Measurements from ENCODE around the gene ZSCAN20.

The ZSCAN20 gene

DNA sequence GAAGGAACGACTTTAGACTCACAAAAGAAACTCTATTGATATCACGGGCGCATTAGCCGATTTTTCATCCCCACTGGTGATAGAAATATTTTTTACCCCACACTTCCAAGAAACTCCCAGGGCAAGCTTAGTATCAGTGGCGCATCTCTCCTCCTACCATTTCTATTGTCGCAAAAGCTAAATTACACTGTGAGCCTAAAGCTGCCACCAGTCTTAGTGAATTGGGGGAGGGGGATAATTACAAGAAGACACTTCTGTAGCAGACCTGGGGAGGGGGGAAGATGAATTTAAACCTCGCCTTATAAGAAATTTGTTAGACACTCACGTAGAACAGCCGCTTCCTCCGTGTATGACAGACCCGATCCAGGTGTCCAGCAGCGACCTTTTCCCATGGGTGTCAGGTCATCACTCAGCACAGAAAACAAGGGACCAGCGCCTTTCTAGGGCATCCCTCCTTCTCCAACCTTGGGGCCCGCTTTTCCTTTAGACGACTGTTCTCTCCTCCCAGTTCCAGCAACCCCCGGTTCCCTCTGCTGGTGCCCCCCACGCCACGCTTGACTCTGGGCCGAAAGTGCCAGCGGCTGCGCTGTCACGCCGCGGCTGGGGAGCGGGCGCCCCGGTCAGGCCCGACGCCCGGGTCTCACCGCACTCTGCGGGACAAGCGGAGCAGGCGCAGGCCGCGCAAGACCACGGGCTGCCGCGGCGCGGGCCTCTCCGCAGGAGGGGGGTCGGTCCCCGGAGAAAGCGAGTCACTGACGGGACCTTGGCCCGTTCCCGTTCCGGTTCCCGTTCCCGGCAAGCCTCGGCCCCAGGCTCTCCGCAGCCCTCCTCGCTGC, 42.4 kb upstream of the ZSCAN20 start:
- no peak for DNase-seq (ENCODE audit: extremely low read depth, low read depth)
- TF ChIP-seq, protein P1, sequence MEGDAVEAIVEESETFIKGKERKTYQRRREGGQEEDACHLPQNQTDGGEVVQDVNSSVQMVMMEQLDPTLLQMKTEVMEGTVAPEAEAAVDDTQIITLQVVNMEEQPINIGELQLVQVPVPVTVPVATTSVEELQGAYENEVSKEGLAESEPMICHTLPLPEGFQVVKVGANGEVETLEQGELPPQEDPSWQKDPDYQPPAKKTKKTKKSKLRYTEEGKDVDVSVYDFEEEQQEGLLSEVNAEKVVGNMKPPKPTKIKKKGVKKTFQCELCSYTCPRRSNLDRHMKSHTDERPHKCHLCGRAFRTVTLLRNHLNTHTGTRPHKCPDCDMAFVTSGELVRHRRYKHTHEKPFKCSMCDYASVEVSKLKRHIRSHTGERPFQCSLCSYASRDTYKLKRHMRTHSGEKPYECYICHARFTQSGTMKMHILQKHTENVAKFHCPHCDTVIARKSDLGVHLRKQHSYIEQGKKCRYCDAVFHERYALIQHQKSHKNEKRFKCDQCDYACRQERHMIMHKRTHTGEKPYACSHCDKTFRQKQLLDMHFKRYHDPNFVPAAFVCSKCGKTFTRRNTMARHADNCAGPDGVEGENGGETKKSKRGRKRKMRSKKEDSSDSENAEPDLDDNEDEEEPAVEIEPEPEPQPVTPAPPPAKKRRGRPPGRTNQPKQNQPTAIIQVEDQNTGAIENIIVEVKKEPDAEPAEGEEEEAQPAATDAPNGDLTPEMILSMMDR (IDR thresholded peaks at IDR 0.05; ENCODE audit: low read depth, low read length) = no peak; the same call in 1 of the 2 replicates

DNA sequence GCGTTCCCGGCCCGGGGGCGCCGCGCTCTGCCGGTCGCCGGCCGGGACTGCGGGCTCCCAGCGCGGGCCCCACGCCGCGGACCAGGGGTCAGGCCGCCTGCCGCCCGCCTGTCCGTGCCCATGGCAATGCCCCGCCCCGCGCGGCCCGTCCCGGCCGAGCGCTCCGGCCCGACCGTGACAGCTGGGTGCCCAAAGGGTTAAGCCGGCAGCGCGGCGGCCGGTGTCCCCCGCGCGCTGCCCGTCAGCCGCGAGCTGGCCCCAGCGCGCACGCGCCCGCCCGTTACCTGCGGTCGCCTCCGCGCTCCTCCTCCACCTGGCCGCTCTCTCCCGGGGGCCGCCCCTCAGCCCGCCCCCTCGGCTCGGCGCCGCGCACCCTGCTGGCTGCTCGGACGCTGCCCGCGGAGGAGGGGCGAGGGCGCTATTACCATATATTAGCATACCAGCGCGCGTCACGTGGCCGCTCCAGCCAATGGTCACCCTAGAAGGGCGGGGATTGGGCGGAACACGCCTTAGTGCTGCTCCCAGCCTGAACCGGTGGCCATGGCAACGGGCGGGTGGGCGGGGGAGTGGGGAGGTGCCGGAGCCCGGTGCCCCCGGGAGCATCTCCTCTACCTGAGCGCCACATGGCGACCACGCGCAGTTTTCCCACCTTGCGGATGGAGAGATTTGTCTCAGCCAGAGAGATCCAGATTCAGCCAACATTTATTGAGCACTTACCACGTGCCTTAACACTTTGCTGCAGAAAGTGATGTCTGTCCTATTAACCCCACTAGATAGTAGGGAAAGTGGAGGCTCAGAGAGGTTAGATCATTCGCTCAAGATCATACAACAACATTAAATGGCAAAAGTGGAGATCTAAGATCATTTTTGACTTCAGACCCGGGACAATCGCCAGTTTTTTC, 41.5 kb upstream of the ZSCAN20 start, which contains the start of gene PHC2:
PHC2 (minus strand) TSS at position 404 of the 902 bp plus-strand sequence. CDS start 55,556 bp downstream, outside the sequence.
- DNase-seq (ENCODE audit: extremely low read depth, low read depth) = peak; percentile 86
- TF ChIP-seq, protein P1 (IDR thresholded peaks at IDR 0.05; ENCODE audit: low read depth, low read length) = no peak; the same call in 1 of the 2 replicates

DNA sequence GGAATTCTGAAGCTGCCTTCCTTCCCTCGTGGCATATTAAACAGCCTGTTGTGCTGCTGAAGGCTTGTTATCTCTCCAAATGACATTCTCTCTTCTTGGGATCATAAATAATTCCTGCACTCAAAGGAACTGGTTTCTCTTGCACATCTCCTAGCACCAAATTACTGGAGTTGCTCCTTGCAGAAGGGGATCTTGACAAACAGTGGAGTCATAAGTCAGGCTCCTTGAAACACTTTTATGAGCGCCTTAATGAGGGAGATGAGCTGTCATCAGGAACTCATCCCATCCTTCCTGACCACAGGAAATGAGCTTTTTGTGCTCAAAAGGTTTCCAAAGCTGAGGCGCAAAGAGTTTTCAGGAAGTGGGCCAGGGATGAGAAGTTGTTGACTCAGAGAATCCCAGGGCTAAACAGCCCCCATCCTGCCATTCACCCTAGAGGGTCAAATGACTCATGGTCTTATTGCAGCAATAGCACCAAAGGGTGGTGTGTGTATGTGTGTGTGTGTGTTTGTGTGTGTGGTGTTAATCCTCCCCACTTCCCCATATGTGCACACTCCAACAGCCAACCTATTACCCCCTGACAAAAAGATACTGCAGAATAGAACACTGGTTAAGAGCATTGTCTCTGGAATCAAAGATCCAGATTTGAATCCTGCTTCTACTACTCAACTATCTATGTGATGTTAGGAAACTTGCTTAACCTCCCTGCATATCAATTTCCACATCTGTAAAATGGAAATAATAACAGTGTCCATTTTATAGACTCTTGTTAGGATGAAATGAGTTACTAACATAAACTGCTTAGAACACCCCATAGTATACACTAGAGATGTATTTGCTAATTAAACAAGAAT, 38.7 kb upstream of the ZSCAN20 start:
- DNase-seq (ENCODE audit: extremely low read depth, low read depth) = peak; percentile 92
- TF ChIP-seq, protein P1 (IDR thresholded peaks at IDR 0.05; ENCODE audit: low read depth, low read length) = no peak

DNA sequence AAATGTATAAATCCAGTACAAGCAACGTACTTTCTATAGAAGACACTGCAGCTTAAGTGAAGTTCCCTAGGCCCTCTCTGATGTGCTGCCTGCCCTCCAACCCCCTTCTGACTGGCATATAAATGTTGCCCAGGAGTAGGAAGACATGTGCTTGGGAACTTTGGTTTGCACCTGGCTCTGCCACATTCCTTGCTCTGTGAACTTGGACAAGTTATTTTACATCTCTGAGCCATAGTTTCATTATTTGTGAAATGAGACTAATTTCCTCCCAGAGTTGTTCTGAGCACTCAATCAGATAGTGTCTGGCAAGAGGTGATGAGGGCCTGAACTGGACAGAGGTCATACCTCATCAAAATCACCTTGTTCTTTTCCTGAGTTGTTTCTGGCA, 38.1 kb upstream of the ZSCAN20 start:
- no peak for DNase-seq (ENCODE audit: extremely low read depth, low read depth)
- TF ChIP-seq, protein P1 (IDR thresholded peaks at IDR 0.05; ENCODE audit: low read depth, low read length) = no peak

DNA sequence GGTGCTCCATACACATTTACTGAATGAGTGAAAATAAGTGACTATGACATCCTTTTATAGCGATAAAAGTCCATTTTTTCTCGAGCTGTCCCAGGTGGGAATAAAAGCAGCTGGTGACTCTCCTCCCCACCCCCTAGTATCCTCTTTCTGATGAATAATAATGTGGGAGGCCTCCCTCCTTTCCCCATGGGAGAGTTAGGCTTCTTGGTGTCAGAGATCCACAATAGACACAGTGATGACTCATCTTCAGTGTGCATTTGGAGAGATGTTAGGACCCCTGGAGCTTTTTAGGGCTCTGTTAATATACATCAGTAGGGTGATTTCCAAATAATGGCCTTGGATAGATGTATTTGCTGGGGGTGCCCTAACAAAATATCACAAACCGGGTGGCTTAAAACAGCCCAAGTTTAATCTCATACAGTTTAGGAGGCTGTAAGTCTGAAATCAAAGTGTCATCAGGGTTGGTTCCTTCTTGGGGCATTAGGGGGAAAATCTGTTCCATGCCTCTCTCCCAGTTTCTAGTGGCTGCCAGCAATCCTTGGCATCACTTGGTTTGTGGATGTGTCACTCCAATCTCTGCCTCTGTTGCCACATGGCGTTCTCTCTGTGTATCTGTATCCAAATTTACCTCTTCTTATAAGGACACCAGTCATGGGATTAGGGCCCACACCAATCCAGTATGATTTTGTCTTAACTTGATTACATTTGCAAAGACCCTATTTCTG, 37.2 kb upstream of the ZSCAN20 start:
- TF ChIP-seq, protein P1 (IDR thresholded peaks at IDR 0.05; ENCODE audit: low read depth, low read length) = no peak
- no peak for DNase-seq (ENCODE audit: extremely low read depth, low read depth)

DNA sequence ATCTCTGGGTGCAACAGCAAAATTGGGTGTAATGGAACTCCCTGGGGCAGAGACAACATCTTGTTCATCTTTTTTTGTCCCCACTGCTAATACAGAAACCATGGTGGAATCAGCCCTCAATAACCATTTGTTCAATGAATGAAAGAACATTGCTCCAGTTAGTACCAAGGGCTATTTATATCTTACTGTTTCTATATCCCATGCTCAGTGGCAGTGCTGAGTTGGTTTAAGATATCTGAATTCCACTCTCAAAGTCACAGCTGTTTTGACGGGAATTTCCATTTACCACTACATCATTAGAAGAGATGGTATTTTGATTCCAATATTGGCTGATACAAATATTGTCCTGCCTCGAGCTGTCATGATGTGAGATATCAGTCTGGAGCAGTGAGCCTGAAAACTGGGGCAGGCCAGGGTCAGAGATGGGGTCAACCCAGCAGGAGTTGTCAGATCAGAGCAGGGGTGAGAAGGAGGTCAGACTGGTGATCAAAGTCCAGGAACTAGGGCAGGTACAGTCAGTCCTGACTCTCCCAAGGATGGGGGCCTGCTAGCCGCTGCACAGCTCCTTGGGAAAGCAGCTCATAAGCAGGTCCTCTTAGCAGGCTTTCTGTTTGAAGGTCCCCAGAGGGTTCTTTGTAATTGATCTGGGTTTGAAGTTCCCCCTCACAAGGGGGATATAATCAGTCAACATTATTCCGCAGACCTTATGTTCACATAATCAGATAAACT, 35.7 kb upstream of the ZSCAN20 start:
- TF ChIP-seq, protein P1 (IDR thresholded peaks at IDR 0.05; ENCODE audit: low read depth, low read length) = no peak
- DNase-seq (ENCODE audit: extremely low read depth, low read depth) = no peak
